ENCODE results near the gene ELP5. TPM values are rescaled to one million over a fixed set of nuclear protein-coding genes. Genes with fewer than 3 reads are reported as not detected.

Gene ELP5
- polyA plus RNA-seq, 1 of the 3 experiments (the other 2 are of a cell fraction), result 45.4 TPM

DNA sequence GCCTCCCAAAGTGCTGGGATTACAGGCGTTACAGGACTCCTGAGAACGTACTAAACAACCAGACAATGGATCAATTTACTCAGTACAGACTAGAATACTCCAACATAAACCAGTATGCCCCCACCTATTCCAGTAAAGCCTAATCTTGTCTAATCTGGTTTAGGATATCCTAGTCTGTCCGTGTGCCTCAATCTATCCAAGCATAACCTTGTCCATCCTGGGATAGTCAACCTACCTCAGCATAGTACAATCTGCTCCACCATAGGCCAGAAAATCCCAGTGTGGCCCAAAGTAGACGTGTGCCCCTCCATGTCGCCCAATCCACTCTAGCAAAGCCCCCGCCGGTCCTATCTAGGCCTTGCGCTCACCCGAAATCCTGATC, 18.3 kb upstream of the ELP5 start (continued):
- TF ChIP-seq, protein P1, sequence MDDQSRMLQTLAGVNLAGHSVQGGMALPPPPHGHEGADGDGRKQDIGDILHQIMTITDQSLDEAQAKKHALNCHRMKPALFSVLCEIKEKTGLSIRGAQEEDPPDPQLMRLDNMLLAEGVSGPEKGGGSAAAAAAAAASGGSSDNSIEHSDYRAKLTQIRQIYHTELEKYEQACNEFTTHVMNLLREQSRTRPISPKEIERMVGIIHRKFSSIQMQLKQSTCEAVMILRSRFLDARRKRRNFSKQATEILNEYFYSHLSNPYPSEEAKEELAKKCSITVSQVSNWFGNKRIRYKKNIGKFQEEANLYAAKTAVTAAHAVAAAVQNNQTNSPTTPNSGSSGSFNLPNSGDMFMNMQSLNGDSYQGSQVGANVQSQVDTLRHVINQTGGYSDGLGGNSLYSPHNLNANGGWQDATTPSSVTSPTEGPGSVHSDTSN (IDR thresholded peaks at IDR 0.05), result no peak

DNA sequence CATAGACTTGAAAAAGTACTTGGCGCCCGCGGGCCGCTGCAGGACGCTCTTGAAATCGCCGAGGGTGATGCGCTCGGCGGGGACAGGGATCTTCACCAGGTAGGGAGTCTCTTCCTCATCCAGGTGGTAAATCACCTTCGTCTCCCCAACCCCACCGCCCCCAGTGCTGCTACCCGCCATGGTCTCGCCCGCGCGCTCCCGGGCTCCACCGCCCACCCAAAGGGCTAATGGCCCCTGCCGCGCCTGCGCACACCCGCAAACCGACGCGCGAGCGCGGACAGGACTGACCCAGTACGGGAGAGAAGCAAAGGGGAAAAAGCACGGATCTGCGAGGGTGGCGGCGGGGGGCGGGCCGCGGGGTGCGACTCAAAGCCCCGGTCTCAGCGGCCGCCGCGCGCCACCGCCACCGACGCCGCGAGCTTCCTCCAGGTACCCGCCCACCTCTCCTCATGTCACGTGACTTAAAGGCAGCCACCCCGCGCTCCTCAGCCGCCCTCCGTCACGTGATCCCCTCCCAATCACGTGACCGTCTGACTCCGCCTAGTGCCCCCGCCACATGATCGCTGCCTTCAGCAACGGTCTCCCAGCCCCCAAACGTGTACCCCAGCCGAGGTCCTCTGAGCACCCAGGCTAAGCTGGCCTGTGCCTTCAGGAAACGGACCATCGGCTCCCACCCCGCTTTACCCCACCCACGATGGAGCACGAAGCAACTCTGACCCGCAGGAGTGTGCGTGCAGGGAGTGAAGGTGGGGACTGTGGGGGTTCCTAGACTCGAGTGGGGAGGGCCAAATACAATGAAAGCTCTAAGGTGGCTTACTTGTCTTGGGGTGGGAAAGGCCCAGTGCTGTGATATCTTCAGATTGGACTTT, 17.7 kb upstream of the ELP5 start, which contains the start of gene DVL2:
Gene DVL2 (minus strand): TSS at position 435 of the 869 bp plus-strand sequence. CDS start 255 bp downstream, at position 180.
- H3K79me2 ChIP-seq (ENCODE audit: insufficient read depth), result peaks cover 90% of the 10 kb centered on the region
- peak within 1 kb of the TSS; percentile 89 for H3K9ac ChIP-seq
- peak within 1 kb of the TSS; percentile 82 to 94 for H3K27ac ChIP-seq (ENCODE audit: low read depth in 2 of 2, low read length in 1 of 2)
- no peaks in the 10 kb centered on the region for H3K9me3 ChIP-seq
- peak within 1 kb of the TSS; percentile 86 to 89 for H3K4me3 ChIP-seq (ENCODE audit: low read depth in 2 of 2, low read length in 1 of 2)
- H3K4me2 ChIP-seq, result peak within 1 kb of the TSS; percentile 81
- DNase-seq, result peak; percentile 97
- CTCF ChIA-PET, result interaction anchor here (0.6 to 6.5 kb wide), 8 partner anchors 12 to 112 kb away, joined by 3 to 44 read pairs (median 4); partner anchors contain the start of genes ACADVL, CTDNEP1 and DLG4
- H3K36me3 ChIP-seq (replicated peaks in 1 of 2; ENCODE audit: control insufficient read depth in 1 of 2, insufficient read depth in 2 of 2, low read length in 1 of 2), result peaks cover 32 to 42% of the 10 kb centered on the region in 2 experiments
- POLR2A ChIA-PET, result interaction anchor here (0.7 to 1.7 kb wide), 8 partner anchors 8 to 95 kb away, joined by 3 to 27 read pairs (median 4); partner anchors contain the start of genes ACADVL, DLG4, GABARAP and NEURL4
- WGBS (ENCODE audit: low lambda C conversion rate), result 3% methylated on average over 42 of the region's 72 CpGs
- peak within 1 kb of the TSS; percentile 35; the same call in 1 of the 2 replicates for H2AFZ ChIP-seq (ENCODE audit: low read depth)
- no peaks in the 10 kb centered on the region for H3K9me2 ChIP-seq
- H4K20me1 ChIP-seq (ENCODE audit: insufficient read depth), result peaks cover 36% of the 10 kb centered on the region
- no peaks in the 10 kb centered on the region for H3K27me3 ChIP-seq (ENCODE audit: insufficient read depth)
- H3F3A ChIP-seq (replicated peaks; ENCODE audit: insufficient read depth), result peaks cover 34% of the 10 kb centered on the region
- H3K4me1 ChIP-seq (ENCODE audit: control insufficient read depth in 1 of 2, insufficient read depth in 2 of 2, low read depth in 1 of 2, low read length in 1 of 2), result peaks cover 31 to 34% of the 10 kb centered on the region in 2 experiments
- TF ChIP-seq MEF2A (IDR thresholded peaks at IDR 0.05; ENCODE audit: borderline replicate concordance, low read depth) (no peak), NFIC (IDR thresholded peaks at IDR 0.05; ENCODE audit: borderline replicate concordance) (no peak; the same call in 1 of the 2 replicates), MXI1 (IDR thresholded peaks at IDR 0.05; ENCODE audit: low read depth, low read length) (peak; percentile 86), RXRA (IDR thresholded peaks at IDR 0.05; ENCODE audit: borderline replicate concordance, low read depth) (no peak), YY1 (IDR thresholded peaks at IDR 0.05; ENCODE audit: low read depth) (peak; percentile 70; the same call in 1 of the 2 replicates), FOSL2 (IDR thresholded peaks at IDR 0.05; ENCODE audit: borderline replicate concordance, low read depth) (peak; percentile 30; the same call in 1 of the 2 replicates), FOXJ3 (CRISPR knock-in tag; IDR thresholded peaks at IDR 0.05) (no peak; the same call in 1 of the 2 replicates), NRF1 (IDR thresholded peaks at IDR 0.05; ENCODE audit: low read depth, low read length) (peak; percentile 68), EP300 (IDR thresholded peaks at IDR 0.05; ENCODE audit: borderline replicate concordance in 1 of 2, low read depth in 1 of 2, low read length in 1 of 2) (peak in 1 of 2 experiments; percentile 41; a peak in 1 of 4 replicates), RAD21 (IDR thresholded peaks at IDR 0.05; ENCODE audit: low read length) (no peak), POLR2AphosphoS5 (IDR thresholded peaks at IDR 0.05; ENCODE audit: low read depth, low read length) (peak; percentile 99), EZH2phosphoT487 (IDR thresholded peaks at IDR 0.05; ENCODE audit: borderline replicate concordance, low read depth) (no peak), TAF1 (IDR thresholded peaks at IDR 0.05; ENCODE audit: borderline replicate concordance, low read depth, low read length) (peak; percentile 11; the same call in 1 of the 2 replicates), FOXM1 (IDR thresholded peaks at IDR 0.05; ENCODE audit: low read depth) (peak; percentile 51; the same call in 1 of the 2 replicates), RCOR1 (IDR thresholded peaks at IDR 0.05; ENCODE audit: low read length) (peak; percentile 68), SIN3A (IDR thresholded peaks at IDR 0.05; ENCODE audit: borderline replicate concordance, low read depth, low read length) (peak; percentile 72), CHD2 (IDR thresholded peaks at IDR 0.05; ENCODE audit: low read length, partially characterized antibody) (peak; percentile 96), USF1 (IDR thresholded peaks at IDR 0.05; ENCODE audit: borderline replicate concordance, low read depth) (peak; percentile 99), RFX5 (IDR thresholded peaks at IDR 0.05; ENCODE audit: low read length) (no peak), TEAD4 (IDR thresholded peaks at IDR 0.05; ENCODE audit: borderline replicate concordance, insufficient read depth) (peak; percentile 58; the same call in 1 of the 2 replicates)
- TF ChIP-seq, protein P2, sequence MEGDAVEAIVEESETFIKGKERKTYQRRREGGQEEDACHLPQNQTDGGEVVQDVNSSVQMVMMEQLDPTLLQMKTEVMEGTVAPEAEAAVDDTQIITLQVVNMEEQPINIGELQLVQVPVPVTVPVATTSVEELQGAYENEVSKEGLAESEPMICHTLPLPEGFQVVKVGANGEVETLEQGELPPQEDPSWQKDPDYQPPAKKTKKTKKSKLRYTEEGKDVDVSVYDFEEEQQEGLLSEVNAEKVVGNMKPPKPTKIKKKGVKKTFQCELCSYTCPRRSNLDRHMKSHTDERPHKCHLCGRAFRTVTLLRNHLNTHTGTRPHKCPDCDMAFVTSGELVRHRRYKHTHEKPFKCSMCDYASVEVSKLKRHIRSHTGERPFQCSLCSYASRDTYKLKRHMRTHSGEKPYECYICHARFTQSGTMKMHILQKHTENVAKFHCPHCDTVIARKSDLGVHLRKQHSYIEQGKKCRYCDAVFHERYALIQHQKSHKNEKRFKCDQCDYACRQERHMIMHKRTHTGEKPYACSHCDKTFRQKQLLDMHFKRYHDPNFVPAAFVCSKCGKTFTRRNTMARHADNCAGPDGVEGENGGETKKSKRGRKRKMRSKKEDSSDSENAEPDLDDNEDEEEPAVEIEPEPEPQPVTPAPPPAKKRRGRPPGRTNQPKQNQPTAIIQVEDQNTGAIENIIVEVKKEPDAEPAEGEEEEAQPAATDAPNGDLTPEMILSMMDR (IDR thresholded peaks at IDR 0.05), result no peak
- TF ChIP-seq, protein P3, sequence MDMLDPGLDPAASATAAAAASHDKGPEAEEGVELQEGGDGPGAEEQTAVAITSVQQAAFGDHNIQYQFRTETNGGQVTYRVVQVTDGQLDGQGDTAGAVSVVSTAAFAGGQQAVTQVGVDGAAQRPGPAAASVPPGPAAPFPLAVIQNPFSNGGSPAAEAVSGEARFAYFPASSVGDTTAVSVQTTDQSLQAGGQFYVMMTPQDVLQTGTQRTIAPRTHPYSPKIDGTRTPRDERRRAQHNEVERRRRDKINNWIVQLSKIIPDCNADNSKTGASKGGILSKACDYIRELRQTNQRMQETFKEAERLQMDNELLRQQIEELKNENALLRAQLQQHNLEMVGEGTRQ (IDR thresholded peaks at IDR 0.05; ENCODE audit: borderline replicate concordance, low read depth, low read length), result peak; percentile 100
- TF ChIP-seq, protein P1 (IDR thresholded peaks at IDR 0.05), result peak; percentile 92

Data from SK-N-SH (cell line).